ENCODE results near the gene CARS2.

- TF ChIP-seq CTCF (IDR thresholded peaks at IDR 0.05): no peak
- no peak for TF ChIP-seq SIN3A (IDR thresholded peaks at IDR 0.05; ENCODE audit: borderline replicate concordance, insufficient read depth, low read depth, low read length)
- no peak for TF ChIP-seq TCF7L2 (IDR thresholded peaks at IDR 0.05; ENCODE audit: low read depth, low read length)
Measured at GRCh38 chr13:110636053-110636475, 69.9 kb downstream of the CARS2 start.
